GM12872 (cell line): ENCODE results near the gene DNAAF8.

Source experiments
- CTCF ChIP-seq: IDR thresholded peaks from 3 replicates; pipeline ENCODE4 v1.5.1; 2011; ENCODE audit warnings: low read depth, mild to moderate bottlenecking, low read length, moderate library complexity; ENCODE audit not compliant: insufficient read depth

DNAAF8 gene

GRCh38 chr16:4787068-4787467, 52.7 kb downstream of the DNAAF8 start:
- no peak for TF ChIP-seq CTCF

- TF ChIP-seq CTCF = no peak
Observed at GRCh38 chr16:4787627-4788482, 53.5 kb downstream of the DNAAF8 start, which contains the start of gene SEPTIN12. Gene SEPTIN12 (minus strand): TSS chr16:4788345. CDS start chr16:4787645, 700 bp downstream.

- TF ChIP-seq CTCF = no peak
Observed at GRCh38 chr16:4788489-4788889, 54.2 kb downstream of the DNAAF8 start.

GRCh38 chr16:4788910-4789309, 54.6 kb downstream of the DNAAF8 start:
- no peak for TF ChIP-seq CTCF

- TF ChIP-seq CTCF = no peak
Observed at GRCh38 chr16:4790261-4790660, 55.9 kb downstream of the DNAAF8 start.

GRCh38 chr16:4790871-4791270, 56.5 kb downstream of the DNAAF8 start:
- TF ChIP-seq CTCF = no peak

GRCh38 chr16:4792951-4793513, 58.7 kb downstream of the DNAAF8 start:
- no peak for TF ChIP-seq CTCF
